ENCODE data around the gene YKT6.

The YKT6 gene

DNA sequence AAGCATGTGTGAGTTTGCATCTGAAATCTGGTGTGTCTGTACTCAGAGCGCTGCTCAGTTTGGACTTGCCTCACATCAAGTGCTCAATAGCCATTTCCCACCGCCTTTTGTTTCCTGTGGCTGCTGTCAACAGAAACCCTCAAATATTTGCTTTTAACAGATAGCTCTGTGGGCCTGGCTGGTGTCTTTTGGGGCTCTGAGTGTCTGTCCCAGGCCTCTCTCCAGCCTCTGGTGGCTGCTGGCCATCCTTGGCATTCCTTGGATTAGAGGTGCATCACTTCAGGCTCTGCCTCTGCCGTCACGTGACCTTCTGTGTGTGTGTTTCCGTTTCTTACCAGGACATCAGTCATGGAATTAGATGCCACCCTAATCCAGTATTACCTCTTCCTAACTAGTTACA, 9.3 kb downstream of the YKT6 start:
- H3K36me3 ChIP-seq (ENCODE audit: control insufficient read depth in 2 of 2, insufficient read depth in 2 of 2, low read length in 2 of 2), result peaks cover 62 to 72% of the 10 kb centered on the region in 2 donors
- no peak overlapping the region for H3K27ac ChIP-seq (ENCODE audit: low read depth in 2 of 2, low read length in 2 of 2)
- no peak overlapping the region for H3K9ac ChIP-seq (ENCODE audit: low read depth in 1 of 2, low read length in 2 of 2)
- no peaks in the 10 kb centered on the region for H3K27me3 ChIP-seq (ENCODE audit: control insufficient read depth in 2 of 2, insufficient read depth in 2 of 2, low read length in 2 of 2)
- H3K9me3 ChIP-seq (ENCODE audit: control insufficient read depth in 2 of 2, low read length in 2 of 2), result no peaks in the 10 kb centered on the region
- no peaks in the 10 kb centered on the region for H3K4me1 ChIP-seq (ENCODE audit: control insufficient read depth in 2 of 2, insufficient read depth in 2 of 2, low read length in 2 of 2)
- no peak overlapping the region for H3K4me3 ChIP-seq (ENCODE audit: low read length in 2 of 2)

GRCh38 chr7:44211126-44211675, 10.4 kb downstream of the YKT6 start:
- Histone ChIP-seq H3K9me3 (ENCODE audit: control insufficient read depth in 2 of 2, low read length in 2 of 2) (no peaks in the 10 kb centered on the region), H3K9ac (ENCODE audit: low read depth in 1 of 2, low read length in 2 of 2) (no peak overlapping the region), H3K4me1 (ENCODE audit: control insufficient read depth in 2 of 2, insufficient read depth in 2 of 2, low read length in 2 of 2) (no peaks in the 10 kb centered on the region), H3K27me3 (ENCODE audit: control insufficient read depth in 2 of 2, insufficient read depth in 2 of 2, low read length in 2 of 2) (no peaks in the 10 kb centered on the region), H3K36me3 (ENCODE audit: control insufficient read depth in 2 of 2, insufficient read depth in 2 of 2, low read length in 2 of 2) (peaks cover 54 to 62% of the 10 kb centered on the region in 2 donors), H3K4me3 (ENCODE audit: low read length in 2 of 2) (no peak overlapping the region), H3K27ac (ENCODE audit: low read depth in 2 of 2, low read length in 2 of 2) (no peak overlapping the region)

- Histone ChIP-seq H3K9ac (ENCODE audit: low read depth in 1 of 2, low read length in 2 of 2) (no peak overlapping the region), H3K36me3 (ENCODE audit: control insufficient read depth in 2 of 2, insufficient read depth in 2 of 2, low read length in 2 of 2) (peaks cover 48 to 55% of the 10 kb centered on the region in 2 donors), H3K27ac (ENCODE audit: low read depth in 2 of 2, low read length in 2 of 2) (no peak overlapping the region), H3K4me3 (ENCODE audit: low read length in 2 of 2) (no peak overlapping the region), H3K9me3 (ENCODE audit: control insufficient read depth in 2 of 2, low read length in 2 of 2) (no peaks in the 10 kb centered on the region), H3K4me1 (ENCODE audit: control insufficient read depth in 2 of 2, insufficient read depth in 2 of 2, low read length in 2 of 2) (no peaks in the 10 kb centered on the region), H3K27me3 (ENCODE audit: control insufficient read depth in 2 of 2, insufficient read depth in 2 of 2, low read length in 2 of 2) (no peaks in the 10 kb centered on the region)
Observed at GRCh38 chr7:44212018-44212417, 11.2 kb downstream of the YKT6 start.

DNA sequence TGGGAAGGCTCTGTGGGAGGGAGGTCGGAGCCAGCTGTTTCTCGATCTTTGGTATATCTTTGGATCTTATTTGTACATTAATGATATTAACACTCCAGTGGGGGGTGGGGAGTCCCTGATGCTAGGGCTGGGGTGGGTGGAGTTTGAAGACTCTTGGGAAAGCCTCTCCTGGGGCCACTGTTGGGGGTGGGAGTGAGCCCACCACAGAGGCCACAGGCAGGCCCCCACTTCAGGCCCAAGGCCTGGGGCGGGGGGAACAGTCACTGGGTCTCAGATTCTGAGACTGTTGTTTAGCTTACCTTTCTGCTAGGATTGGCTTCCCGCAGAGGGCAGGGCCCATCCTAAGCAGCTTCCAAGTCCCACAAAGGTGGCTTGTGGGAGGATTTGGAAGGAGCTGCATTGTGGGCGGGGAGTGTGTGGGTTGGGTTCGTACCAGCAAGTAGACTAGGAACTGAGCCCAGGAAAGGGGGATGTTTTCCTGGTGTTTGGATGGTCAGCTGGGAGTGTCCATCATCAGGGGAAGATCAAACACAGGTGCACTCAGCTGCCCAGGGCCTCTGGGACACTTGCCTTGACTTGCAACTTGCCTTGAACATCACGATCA, 11.9 kb downstream of the YKT6 start:
- no peaks in the 10 kb centered on the region for H3K9me3 ChIP-seq (ENCODE audit: control insufficient read depth in 2 of 2, low read length in 2 of 2)
- H3K27ac ChIP-seq (ENCODE audit: low read depth in 2 of 2, low read length in 2 of 2), result no peak overlapping the region
- H3K4me3 ChIP-seq (ENCODE audit: low read length in 2 of 2), result no peak overlapping the region
- peaks cover 42 to 50% of the 10 kb centered on the region in 2 donors for H3K36me3 ChIP-seq (ENCODE audit: control insufficient read depth in 2 of 2, insufficient read depth in 2 of 2, low read length in 2 of 2)
- H3K4me1 ChIP-seq (ENCODE audit: control insufficient read depth in 2 of 2, insufficient read depth in 2 of 2, low read length in 2 of 2), result no peaks in the 10 kb centered on the region
- H3K27me3 ChIP-seq (ENCODE audit: control insufficient read depth in 2 of 2, insufficient read depth in 2 of 2, low read length in 2 of 2), result no peaks in the 10 kb centered on the region
- H3K9ac ChIP-seq (ENCODE audit: low read depth in 1 of 2, low read length in 2 of 2), result no peak overlapping the region

DNA sequence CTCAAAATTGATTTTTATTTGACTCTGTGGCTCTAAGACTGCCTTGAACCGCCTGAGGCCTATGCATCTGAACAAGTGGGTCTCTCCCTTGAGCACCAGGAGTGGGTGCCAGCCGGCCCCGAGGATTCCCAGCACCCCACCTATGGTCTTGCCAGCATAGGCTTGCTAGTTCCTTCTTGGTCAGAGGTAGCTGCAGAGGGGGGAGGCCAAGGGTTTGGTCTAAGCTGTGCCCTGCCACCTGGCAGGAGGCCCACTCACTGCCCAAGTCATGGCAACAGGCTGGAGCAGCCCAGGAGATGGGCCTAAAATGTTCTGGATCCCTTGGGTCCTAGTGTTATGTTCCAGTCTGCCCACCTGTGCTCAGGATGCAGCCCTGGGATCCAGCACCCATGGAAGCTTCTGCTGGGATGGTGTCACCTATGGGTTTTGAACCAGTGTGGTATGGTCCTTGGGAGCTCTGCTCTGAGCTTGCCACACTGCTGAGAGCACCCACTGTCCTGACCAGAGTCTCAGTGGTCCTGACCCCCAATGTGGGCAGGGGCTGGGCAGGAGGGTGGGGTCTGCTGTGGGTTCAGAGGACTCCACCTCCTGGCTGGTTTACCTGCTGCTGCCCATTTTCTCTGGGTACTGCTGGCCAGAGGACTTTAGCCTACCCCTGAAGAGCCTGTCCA, 12.6 kb downstream of the YKT6 start:
- H3K9me3 ChIP-seq (ENCODE audit: control insufficient read depth in 2 of 2, low read length in 2 of 2), result no peaks in the 10 kb centered on the region
- H3K36me3 ChIP-seq (ENCODE audit: control insufficient read depth in 2 of 2, insufficient read depth in 2 of 2, low read length in 2 of 2), result peaks cover 36 to 46% of the 10 kb centered on the region in 2 donors
- H3K4me3 ChIP-seq (ENCODE audit: low read length in 2 of 2), result no peak overlapping the region
- no peaks in the 10 kb centered on the region for H3K27me3 ChIP-seq (ENCODE audit: control insufficient read depth in 2 of 2, insufficient read depth in 2 of 2, low read length in 2 of 2)
- no peaks in the 10 kb centered on the region for H3K4me1 ChIP-seq (ENCODE audit: control insufficient read depth in 2 of 2, insufficient read depth in 2 of 2, low read length in 2 of 2)
- H3K9ac ChIP-seq (ENCODE audit: low read depth in 1 of 2, low read length in 2 of 2), result no peak overlapping the region
- H3K27ac ChIP-seq (ENCODE audit: low read depth in 2 of 2, low read length in 2 of 2), result no peak overlapping the region

GRCh38 chr7:44213877-44214388, 13.2 kb downstream of the YKT6 start:
- Histone ChIP-seq H3K9me3 (ENCODE audit: control insufficient read depth in 2 of 2, low read length in 2 of 2) (no peaks in the 10 kb centered on the region), H3K36me3 (ENCODE audit: control insufficient read depth in 2 of 2, insufficient read depth in 2 of 2, low read length in 2 of 2) (peaks cover 30 to 40% of the 10 kb centered on the region in 2 donors), H3K4me1 (ENCODE audit: control insufficient read depth in 2 of 2, insufficient read depth in 2 of 2, low read length in 2 of 2) (no peaks in the 10 kb centered on the region), H3K9ac (ENCODE audit: low read depth in 1 of 2, low read length in 2 of 2) (no peak overlapping the region), H3K4me3 (ENCODE audit: low read length in 2 of 2) (no peak overlapping the region), H3K27ac (ENCODE audit: low read depth in 2 of 2, low read length in 2 of 2) (no peak overlapping the region), H3K27me3 (ENCODE audit: control insufficient read depth in 2 of 2, insufficient read depth in 2 of 2, low read length in 2 of 2) (no peaks in the 10 kb centered on the region)

DNA sequence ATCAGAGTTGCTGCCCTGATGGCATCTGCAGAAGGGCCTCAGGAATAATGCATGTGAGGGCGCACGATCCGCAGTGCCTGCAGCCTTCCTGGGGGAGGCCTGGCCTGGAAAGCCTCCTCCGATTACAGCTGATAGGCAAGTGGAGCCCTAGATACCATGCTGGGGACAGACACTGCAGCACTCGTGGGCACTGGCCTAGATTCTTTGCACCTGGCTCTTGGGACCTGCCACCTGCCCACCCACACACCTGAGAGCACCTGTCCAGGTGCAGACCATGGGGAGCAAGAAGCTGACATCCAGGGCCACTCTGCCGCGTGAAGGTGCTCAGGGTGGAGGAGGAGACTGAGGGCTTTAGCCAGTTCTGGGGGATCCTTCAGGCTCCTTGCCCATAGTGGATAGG, 14.8 kb downstream of the YKT6 start:
- peaks cover 19 to 24% of the 10 kb centered on the region in 2 donors for H3K36me3 ChIP-seq (ENCODE audit: control insufficient read depth in 2 of 2, insufficient read depth in 2 of 2, low read length in 2 of 2)
- no peak overlapping the region for H3K4me3 ChIP-seq (ENCODE audit: low read length in 2 of 2)
- no peaks in the 10 kb centered on the region for H3K27me3 ChIP-seq (ENCODE audit: control insufficient read depth in 2 of 2, insufficient read depth in 2 of 2, low read length in 2 of 2)
- H3K9me3 ChIP-seq (ENCODE audit: control insufficient read depth in 2 of 2, low read length in 2 of 2), result no peaks in the 10 kb centered on the region
- no peak overlapping the region for H3K27ac ChIP-seq (ENCODE audit: low read depth in 2 of 2, low read length in 2 of 2)
- no peak overlapping the region for H3K9ac ChIP-seq (ENCODE audit: low read depth in 1 of 2, low read length in 2 of 2)
- H3K4me1 ChIP-seq (ENCODE audit: control insufficient read depth in 2 of 2, insufficient read depth in 2 of 2, low read length in 2 of 2), result no peaks in the 10 kb centered on the region

- H3K4me1 ChIP-seq (ENCODE audit: control insufficient read depth in 2 of 2, insufficient read depth in 2 of 2, low read length in 2 of 2), result no peaks in the 10 kb centered on the region
- no peaks in the 10 kb centered on the region for H3K27me3 ChIP-seq (ENCODE audit: control insufficient read depth in 2 of 2, insufficient read depth in 2 of 2, low read length in 2 of 2)
- no peaks in the 10 kb centered on the region for H3K9me3 ChIP-seq (ENCODE audit: control insufficient read depth in 2 of 2, low read length in 2 of 2)
- no peak overlapping the region for H3K27ac ChIP-seq (ENCODE audit: low read depth in 2 of 2, low read length in 2 of 2)
- H3K9ac ChIP-seq (ENCODE audit: low read depth in 1 of 2, low read length in 2 of 2), result no peak overlapping the region
- peaks cover 15 to 19% of the 10 kb centered on the region in 2 donors for H3K36me3 ChIP-seq (ENCODE audit: control insufficient read depth in 2 of 2, insufficient read depth in 2 of 2, low read length in 2 of 2)
- no peak overlapping the region for H3K4me3 ChIP-seq (ENCODE audit: low read length in 2 of 2)
Observed at GRCh38 chr7:44216019-44216418, 15.2 kb downstream of the YKT6 start.

- peaks cover 8 to 13% of the 10 kb centered on the region in 2 donors for H3K36me3 ChIP-seq (ENCODE audit: control insufficient read depth in 2 of 2, insufficient read depth in 2 of 2, low read length in 2 of 2)
Observed at GRCh38 chr7:44216521-44217222, 15.9 kb downstream of the YKT6 start.

GRCh38 chr7:44217223-44217714, 16.5 kb downstream of the YKT6 start:
- Histone ChIP-seq H3K27ac (ENCODE audit: low read depth in 2 of 2, low read length in 2 of 2) (no peak overlapping the region), H3K9ac (ENCODE audit: low read depth in 1 of 2, low read length in 2 of 2) (no peak overlapping the region), H3K36me3 (ENCODE audit: control insufficient read depth in 2 of 2, insufficient read depth in 2 of 2, low read length in 2 of 2) (peaks cover 5 to 11% of the 10 kb centered on the region in 2 donors)

More at GRCh38 chr7:44216521-44217222, 15.9 kb downstream of the YKT6 start:
- no peak overlapping the region for H3K9ac ChIP-seq (ENCODE audit: low read depth in 1 of 2, low read length in 2 of 2)
- H3K9me3 ChIP-seq (ENCODE audit: control insufficient read depth in 2 of 2, low read length in 2 of 2), result no peaks in the 10 kb centered on the region
- no peak overlapping the region for H3K4me3 ChIP-seq (ENCODE audit: low read length in 2 of 2)
- no peaks in the 10 kb centered on the region for H3K27me3 ChIP-seq (ENCODE audit: control insufficient read depth in 2 of 2, insufficient read depth in 2 of 2, low read length in 2 of 2)
- H3K4me1 ChIP-seq (ENCODE audit: control insufficient read depth in 2 of 2, insufficient read depth in 2 of 2, low read length in 2 of 2), result no peaks in the 10 kb centered on the region
- H3K27ac ChIP-seq (ENCODE audit: low read depth in 2 of 2, low read length in 2 of 2), result no peak overlapping the region

More at GRCh38 chr7:44217223-44217714, 16.5 kb downstream of the YKT6 start:
- Histone ChIP-seq H3K4me1 (ENCODE audit: control insufficient read depth in 2 of 2, insufficient read depth in 2 of 2, low read length in 2 of 2) (no peaks in the 10 kb centered on the region), H3K9me3 (ENCODE audit: control insufficient read depth in 2 of 2, low read length in 2 of 2) (no peaks in the 10 kb centered on the region), H3K27me3 (ENCODE audit: control insufficient read depth in 2 of 2, insufficient read depth in 2 of 2, low read length in 2 of 2) (no peaks in the 10 kb centered on the region), H3K4me3 (ENCODE audit: low read length in 2 of 2) (no peak overlapping the region)
